ENCODE measurements around the gene ZNF48. TPM values are rescaled to one million over a fixed set of nuclear protein-coding genes. Genes with fewer than 3 reads are reported as not detected.

ZNF48 gene
- total RNA-seq, 1 experiment from 2014 or later, result 24.8 TPM

DNA sequence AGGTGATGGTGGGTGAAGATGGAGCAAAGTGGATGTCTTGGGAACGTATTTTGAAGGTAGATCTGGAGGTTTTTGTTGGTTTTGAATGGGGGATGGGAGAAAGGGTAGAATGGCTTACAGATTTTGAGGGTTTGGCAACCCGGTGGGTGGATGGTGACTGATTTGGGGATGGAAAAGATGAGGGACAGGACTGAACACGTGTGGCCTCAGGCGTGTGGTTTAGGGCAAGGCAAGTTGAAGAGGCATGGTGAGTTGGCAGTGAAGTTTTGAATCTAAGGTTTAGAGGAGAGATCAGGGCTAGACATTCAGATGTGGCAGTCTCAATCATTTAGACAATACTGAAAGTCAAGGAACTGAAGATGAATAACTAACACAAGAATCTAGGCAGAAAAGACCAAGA is 39.6 kb downstream of the ZNF48 start:
- no peak overlapping the region for H3K27ac Mint-ChIP-seq (ENCODE audit: unreplicated experiment)
- H3K4me3 Mint-ChIP-seq (ENCODE audit: low read depth, unreplicated experiment), result no peak overlapping the region
- TF ChIP-seq, protein P1, sequence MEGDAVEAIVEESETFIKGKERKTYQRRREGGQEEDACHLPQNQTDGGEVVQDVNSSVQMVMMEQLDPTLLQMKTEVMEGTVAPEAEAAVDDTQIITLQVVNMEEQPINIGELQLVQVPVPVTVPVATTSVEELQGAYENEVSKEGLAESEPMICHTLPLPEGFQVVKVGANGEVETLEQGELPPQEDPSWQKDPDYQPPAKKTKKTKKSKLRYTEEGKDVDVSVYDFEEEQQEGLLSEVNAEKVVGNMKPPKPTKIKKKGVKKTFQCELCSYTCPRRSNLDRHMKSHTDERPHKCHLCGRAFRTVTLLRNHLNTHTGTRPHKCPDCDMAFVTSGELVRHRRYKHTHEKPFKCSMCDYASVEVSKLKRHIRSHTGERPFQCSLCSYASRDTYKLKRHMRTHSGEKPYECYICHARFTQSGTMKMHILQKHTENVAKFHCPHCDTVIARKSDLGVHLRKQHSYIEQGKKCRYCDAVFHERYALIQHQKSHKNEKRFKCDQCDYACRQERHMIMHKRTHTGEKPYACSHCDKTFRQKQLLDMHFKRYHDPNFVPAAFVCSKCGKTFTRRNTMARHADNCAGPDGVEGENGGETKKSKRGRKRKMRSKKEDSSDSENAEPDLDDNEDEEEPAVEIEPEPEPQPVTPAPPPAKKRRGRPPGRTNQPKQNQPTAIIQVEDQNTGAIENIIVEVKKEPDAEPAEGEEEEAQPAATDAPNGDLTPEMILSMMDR (IDR thresholded peaks at IDR 0.05; ENCODE audit: unreplicated experiment), result no peak
- no peaks in the 10 kb centered on the region for H3K9me3 Mint-ChIP-seq (ENCODE audit: low read depth, unreplicated experiment)
- CTCF ChIA-PET, result interaction anchor here (0.7 kb wide), 1 partner anchor 189 kb away, joined by 3 read pairs; no protein-coding TSS in a partner anchor
- BruUV-seq (replicated peaks), result no TSS peak
- H3K36me3 Mint-ChIP-seq (ENCODE audit: insufficient read depth, unreplicated experiment), result no peaks in the 10 kb centered on the region
- peaks cover 8% of the 10 kb centered on the region for H3K4me1 Mint-ChIP-seq (ENCODE audit: low read depth, unreplicated experiment)
- no peak for DNase-seq
- no peaks in the 10 kb centered on the region for H3K27me3 Mint-ChIP-seq (ENCODE audit: unreplicated experiment)
- intact Hi-C loops (cut with micrococcal nuclease; ENCODE audit: unreplicated experiment), result loop anchor here (10.0 kb wide), 1 partner anchor 150 kb away; the partner anchor contains the start of gene ZNF785

- CTCF ChIA-PET, result no interaction called here
- intact Hi-C loops (cut with micrococcal nuclease; ENCODE audit: unreplicated experiment), result loop anchor here (10.0 kb wide), 1 partner anchor 147 kb away; the partner anchor contains the start of gene ZNF785
- no peak overlapping the region for H3K4me3 Mint-ChIP-seq (ENCODE audit: low read depth, unreplicated experiment)
- H3K36me3 Mint-ChIP-seq (ENCODE audit: insufficient read depth, unreplicated experiment), result peaks cover 8% of the 10 kb centered on the region
- DNase-seq, result peak; percentile 4
- TF ChIP-seq, protein P1 (IDR thresholded peaks at IDR 0.05; ENCODE audit: unreplicated experiment), result no peak
- H3K27me3 Mint-ChIP-seq (ENCODE audit: unreplicated experiment), result no peaks in the 10 kb centered on the region
- peaks cover 8% of the 10 kb centered on the region for H3K4me1 Mint-ChIP-seq (ENCODE audit: low read depth, unreplicated experiment)
- BruUV-seq (replicated peaks), result no TSS peak
- peak overlapping the region; percentile 25 for H3K27ac Mint-ChIP-seq (ENCODE audit: unreplicated experiment)
- H3K9me3 Mint-ChIP-seq (ENCODE audit: low read depth, unreplicated experiment), result no peaks in the 10 kb centered on the region
Measured at GRCh38 chr16:30437511-30438046, 42.4 kb downstream of the ZNF48 start.

DNA sequence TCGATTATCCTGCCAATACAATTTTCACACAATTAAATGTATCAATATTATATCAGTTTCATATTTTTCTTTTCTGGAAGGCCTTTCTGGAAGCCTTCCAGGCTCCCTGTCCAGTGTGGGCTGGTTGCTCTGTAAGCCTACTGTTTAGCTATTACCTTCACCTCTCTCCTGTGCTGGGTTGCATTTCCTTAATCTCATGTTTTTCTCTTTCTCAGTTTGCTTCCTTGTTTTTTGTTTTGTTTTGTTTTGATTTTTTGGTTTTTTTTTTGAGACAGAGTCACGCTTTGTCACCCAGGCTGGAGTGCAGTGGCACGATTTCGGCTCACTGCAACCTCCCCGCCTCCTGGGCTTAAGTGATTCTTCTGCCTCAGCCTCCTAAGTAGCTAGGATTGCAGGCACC is 43.6 kb downstream of the ZNF48 start:
- Mint-ChIP-seq H3K4me3 (ENCODE audit: low read depth, unreplicated experiment) (no peak overlapping the region), H3K27ac (ENCODE audit: unreplicated experiment) (no peak overlapping the region), H3K4me1 (ENCODE audit: low read depth, unreplicated experiment) (peaks cover 19% of the 10 kb centered on the region), H3K27me3 (ENCODE audit: unreplicated experiment) (no peaks in the 10 kb centered on the region), H3K36me3 (ENCODE audit: insufficient read depth, unreplicated experiment) (peaks cover 21% of the 10 kb centered on the region), H3K9me3 (ENCODE audit: low read depth, unreplicated experiment) (no peaks in the 10 kb centered on the region)
- no TSS peak for BruUV-seq (replicated peaks)
- intact Hi-C loops (cut with micrococcal nuclease; ENCODE audit: unreplicated experiment), result loop anchor here (10.0 kb wide), 1 partner anchor 146 kb away; the partner anchor contains the start of gene ZNF785
- DNase-seq, result no peak
- TF ChIP-seq, protein P1 (IDR thresholded peaks at IDR 0.05; ENCODE audit: unreplicated experiment), result no peak
- CTCF ChIA-PET, result interaction anchor here (0.7 kb wide), 1 partner anchor 207 kb away, joined by 3 read pairs; no protein-coding TSS in a partner anchor

GRCh38 chr16:30439720-30440348 is 44.6 kb downstream of the ZNF48 start:
- no peak overlapping the region for H3K27ac Mint-ChIP-seq (ENCODE audit: unreplicated experiment)
- no peaks in the 10 kb centered on the region for H3K27me3 Mint-ChIP-seq (ENCODE audit: unreplicated experiment)
- H3K36me3 Mint-ChIP-seq (ENCODE audit: insufficient read depth, unreplicated experiment), result peaks cover 31% of the 10 kb centered on the region
- no TSS peak for BruUV-seq (replicated peaks)
- H3K4me1 Mint-ChIP-seq (ENCODE audit: low read depth, unreplicated experiment), result peaks cover 29% of the 10 kb centered on the region
- TF ChIP-seq, protein P1 (IDR thresholded peaks at IDR 0.05; ENCODE audit: unreplicated experiment), result no peak
- intact Hi-C loops (cut with micrococcal nuclease; ENCODE audit: unreplicated experiment), result loop anchor here (10.0 kb wide), 1 partner anchor 145 kb away; the partner anchor contains the start of gene ZNF785
- CTCF ChIA-PET, result no interaction called here
- no peak overlapping the region for H3K4me3 Mint-ChIP-seq (ENCODE audit: low read depth, unreplicated experiment)
- no peak for DNase-seq
- H3K9me3 Mint-ChIP-seq (ENCODE audit: low read depth, unreplicated experiment), result no peaks in the 10 kb centered on the region

Data from Calu3 (cell line).